HepG2 (cell line): ENCODE results near the gene EIF6. TPM values are rescaled to one million over a fixed set of nuclear protein-coding genes. Genes with fewer than 3 reads are reported as not detected.

Experiments
- CENPT ChIP-seq: sonication (generic); formaldehyde crosslinking; IDR thresholded peaks from 2 replicates; pipeline ENCODE4 v1.8.0; 2022; ENCODE audit warnings: low read depth, mild to moderate bottlenecking, moderate library complexity, missing genetic modification reagents
- CHD2 ChIP-seq: IDR thresholded peaks from 2 replicates; pipeline ENCODE4 v1.6.1; 2011; ENCODE audit warnings: low read depth, low read length, improper control_type of control experiment
- ELF3 ChIP-seq: IDR thresholded peaks from 2 replicates; pipeline ENCODE4 v1.6.1; 2016; ENCODE audit warnings: missing genetic modification reagents, missing compliant biosample characterization
- KDM5B ChIP-seq: sonication (generic); formaldehyde crosslinking; IDR thresholded peaks from 2 replicates; pipeline ENCODE4 v1.4.0; 2020; ENCODE audit warnings: missing genetic modification reagents, mild to moderate bottlenecking, borderline replicate concordance
- KLF12 ChIP-seq: sonication (generic); formaldehyde crosslinking; IDR thresholded peaks from 2 replicates; pipeline ENCODE4 v1.4.0; 2020; ENCODE audit warnings: missing genetic modification reagents, borderline replicate concordance
- MAFF ChIP-seq: IDR thresholded peaks from 2 replicates; pipeline ENCODE4 v1.6.1; 2011; ENCODE audit warnings: low read depth, low read length, improper control_type of control experiment
- NFATC3 ChIP-seq: sonication (generic); formaldehyde crosslinking; IDR thresholded peaks from 2 replicates; pipeline ENCODE4 v1.5.1; 2020; ENCODE audit warnings: mild to moderate bottlenecking, missing genetic modification reagents
- RCOR2 ChIP-seq: IDR thresholded peaks from 2 replicates; pipeline ENCODE4 v1.6.1; 2016; ENCODE audit warnings: missing biosample characterization, missing genetic modification reagents
- SALL2 ChIP-seq: sonication (generic); formaldehyde crosslinking; IDR thresholded peaks from 2 replicates; pipeline ENCODE4 v1.8.1; 2023; ENCODE audit warnings: mild to moderate bottlenecking, missing genetic modification reagents, inconsistent platforms
- SP140L ChIP-seq: sonication (generic); formaldehyde crosslinking; IDR thresholded peaks from 2 replicates; pipeline ENCODE4 v1.4.0; 2020; ENCODE audit warnings: missing genetic modification reagents, borderline replicate concordance
- STAG1 ChIP-seq: sonication (generic); formaldehyde crosslinking; IDR thresholded peaks from 2 replicates; pipeline ENCODE4 v1.4.0; 2020; ENCODE audit warnings: missing genetic modification reagents
- TBP ChIP-seq: sonication (generic); formaldehyde crosslinking; IDR thresholded peaks from 2 replicates; pipeline ENCODE4 v1.5.0; 2020; ENCODE audit warnings: missing genetic modification reagents
- WIZ ChIP-seq: sonication (generic); formaldehyde crosslinking; IDR thresholded peaks from 2 replicates; pipeline ENCODE4 v1.5.1; 2020; ENCODE audit warnings: mild to moderate bottlenecking, missing genetic modification reagents
- ZBTB40 ChIP-seq, 2 experiments: fragments of 450-650 bp in 1 of 2; sonication (generic) in 1 of 2; formaldehyde crosslinking in 1 of 2; IDR thresholded peaks; 2 replicates each; pipeline versions ENCODE4 v1.6.1 to v1.8.0; 2016 to 2022; ENCODE audit warnings: antibody characterized with exemption in 1 of 2, mild to moderate bottlenecking in 1 of 2, missing genetic modification reagents in 1 of 2
- ZC3H4 ChIP-seq: sonication (generic); formaldehyde crosslinking; IDR thresholded peaks from 2 replicates; pipeline ENCODE4 v1.4.0; 2020; ENCODE audit warnings: missing genetic modification reagents, borderline replicate concordance
- ZNF33B ChIP-seq: sonication (generic); formaldehyde crosslinking; IDR thresholded peaks from 2 replicates; pipeline ENCODE4 v1.5.1; 2020; ENCODE audit warnings: mild to moderate bottlenecking, missing genetic modification reagents
- ZNF597 ChIP-seq: sonication (generic); formaldehyde crosslinking; IDR thresholded peaks from 2 replicates; pipeline ENCODE4 v1.5.0; 2020; ENCODE audit warnings: missing genetic modification reagents
- ZNF598 ChIP-seq: sonication (generic); formaldehyde crosslinking; IDR thresholded peaks from 2 replicates; pipeline ENCODE4 v1.5.1; 2020; ENCODE audit warnings: mild to moderate bottlenecking, missing genetic modification reagents, borderline replicate concordance
- ZNF761 ChIP-seq: sonication (generic); formaldehyde crosslinking; conservative IDR thresholded peaks from 2 replicates; pipeline ENCODE4 v1.4.0; 2020; ENCODE audit warnings: mild to moderate bottlenecking, missing genetic modification reagents
- polyA plus RNA-seq, 8 experiments: library from polyadenylated mRNA; depleted of rRNA in 3 of 8; stranded (reverse) in 7 of 8; unstranded in 1 of 8; fragments of >200 nt; fragmentation: Illumina TruSeq in 4 of 8; extraction: Trizol in 4 of 8; gene quantifications; 2 replicates each; pipeline versions ENCODE4 v1.2.1 to v1.2.3, GENCODE V29; 2011 to 2016; ENCODE audit warnings: low read depth in 4 of 8, missing spikeins in 1 of 8, mixed read lengths in 1 of 8; ENCODE audit not compliant: insufficient read depth in 1 of 8
- total RNA-seq, 5 experiments: library from RNA; depleted of rRNA; stranded (reverse); fragments of >200 nt; fragmentation: Illumina TruSeq; extraction: Trizol; gene quantifications; 2 replicates each; pipeline ENCODE4 v1.2.3, GENCODE V29; 2016; ENCODE audit warnings: low read depth in 1 of 5
- TF ChIP-seq, protein P1 (sequence below): sonication (generic); formaldehyde crosslinking; conservative IDR thresholded peaks from 2 replicates; pipeline ENCODE4 v1.4.0; 2020; ENCODE audit warnings: missing genetic modification reagents

EIF6 gene
- total and polyA plus RNA-seq, 2 of the 13 experiments (the other 11 are each of a cell fraction or from before 2014, with no cell fraction given), result 462 to 466 TPM

GRCh38 chr20:35306931-35307517, 22.5 kb upstream of the EIF6 start (continued):
- TF ChIP-seq ZBTB40 (IDR thresholded peaks at IDR 0.05) (no peak), ZBTB40 (CRISPR knock-in tag; IDR thresholded peaks at IDR 0.05) (no peak), MAFF (no peak), ZNF761 (CRISPR knock-in tag) (no peak), ELF3 (CRISPR knock-in tag) (peak; percentile 41; the same call in 1 of the 2 replicates), RCOR2 (CRISPR knock-in tag) (peak; percentile 35; the same call in 1 of the 2 replicates), STAG1 (CRISPR knock-in tag) (peak; percentile 77), ZNF33B (0 out of 2 replicates have a peak, but pooled peaks have one; percentile 27), TBP (CRISPR knock-in tag) (no peak), ZNF598 (CRISPR knock-in tag) (peak; percentile 48; the same call in 1 of the 2 replicates), SP140L (CRISPR knock-in tag) (no peak), NFATC3 (no peak), ZNF597 (CRISPR knock-in tag) (no peak), ZC3H4 (no peak), CHD2 (no peak), SALL2 (CRISPR knock-in tag) (no peak; the same call in none of the 2 replicates), KLF12 (CRISPR knock-in tag) (no peak), WIZ (no peak), KDM5B (CRISPR knock-in tag) (no peak; the same call in 1 of the 2 replicates), CENPT (CRISPR knock-in tag) (no peak)
- TF ChIP-seq, protein P1, sequence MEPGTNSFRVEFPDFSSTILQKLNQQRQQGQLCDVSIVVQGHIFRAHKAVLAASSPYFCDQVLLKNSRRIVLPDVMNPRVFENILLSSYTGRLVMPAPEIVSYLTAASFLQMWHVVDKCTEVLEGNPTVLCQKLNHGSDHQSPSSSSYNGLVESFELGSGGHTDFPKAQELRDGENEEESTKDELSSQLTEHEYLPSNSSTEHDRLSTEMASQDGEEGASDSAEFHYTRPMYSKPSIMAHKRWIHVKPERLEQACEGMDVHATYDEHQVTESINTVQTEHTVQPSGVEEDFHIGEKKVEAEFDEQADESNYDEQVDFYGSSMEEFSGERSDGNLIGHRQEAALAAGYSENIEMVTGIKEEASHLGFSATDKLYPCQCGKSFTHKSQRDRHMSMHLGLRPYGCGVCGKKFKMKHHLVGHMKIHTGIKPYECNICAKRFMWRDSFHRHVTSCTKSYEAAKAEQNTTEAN (CRISPR knock-in tag), result no peak
